HCT116 (cell line): ENCODE measurements around the gene LLGL2. TPM values are rescaled to one million over a fixed set of nuclear protein-coding genes. Genes with fewer than 3 reads are reported as not detected.

Source experiments
- ATAC-seq: fragments of 200-7000 bp; cut with Tn5 transposase; 2 replicates; pipeline ENCODE4 v1.9.1; 2020; ENCODE audit warnings: mild to moderate bottlenecking, moderate library complexity
- BruUV-seq: library from RNA; stranded (reverse); fragments of 400-500 nt; replicated peaks from 2 replicates; lab custom pipeline; 2021; lab: Mats Ljungman, UMichigan
- CTCF ChIA-PET: fragments of 300-600 bp; sonication (Branson Sonifier 250); formaldehyde crosslinking; loops from one replicate; lab custom pipeline; 2021; ENCODE audit warnings: antibody characterized with exemption; lab: Charles Lee
- POLR2A ChIA-PET: fragments of 300-600, 350-600 bp; sonication (Branson Sonifier 250); formaldehyde crosslinking; loops from one replicate; lab custom pipeline; 2021; ENCODE audit warnings: antibody characterized with exemption; lab: Charles Lee
- RAD21 ChIA-PET, 2 experiments: fragments of 300-600 bp; sonication (Branson Sonifier 250); formaldehyde crosslinking; loops; one replicate each; lab custom pipeline; 2023; ENCODE audit warnings: low total read pairs in 2 of 2; ENCODE audit not compliant: uncharacterized antibody in 2 of 2, unreplicated experiment in 2 of 2, low non-redundant PET in 1 of 2; lab: Charles Lee
- DNase-seq: peaks from one replicate; pipeline ENCODE4 v3.0.0-alpha.2; 2010; ENCODE audit warnings: low read depth, low spot score
- H2AFZ ChIP-seq: fragments of 200-600 bp; shearing (Covaris generic), sonication (generic); 2 replicates; pipeline ENCODE4 v1.6.1; 2017; ENCODE audit warnings: low read depth, mixed run types, mixed read lengths, antibody characterized with exemption, low read length; ENCODE audit not compliant: poor library complexity, severe bottlenecking
- H3K27ac ChIP-seq: 2 replicates; pipeline ENCODE4 v1.5.1; 2012; ENCODE audit warnings: low read depth, low read length
- H3K27me3 ChIP-seq: fragments of 200-600 bp; sonication (generic); 2 replicates; pipeline ENCODE4 v1.6.1; 2016; ENCODE audit warnings: mixed run types, low read length, mixed read lengths; ENCODE audit not compliant: insufficient read depth
- H3K36me3 ChIP-seq, 2 experiments: fragments of 200-500 bp in 1 of 2; fragments of 200-600 bp in 1 of 2; sonication (Bioruptor generic) in 1 of 2; sonication (generic) in 1 of 2; 2 replicates each; pipeline versions ENCODE4 v1.5.1 to v1.6.1; 2014 to 2016; ENCODE audit warnings: low read length in 2 of 2, inconsistent platforms in 1 of 2, mixed read lengths in 1 of 2, mixed run types in 1 of 2; ENCODE audit not compliant: insufficient read depth in 2 of 2, control insufficient read depth in 1 of 2
- H3K4me1 ChIP-seq, 2 experiments: fragments of 200-600 bp in 1 of 2; sonication (generic) in 1 of 2; 2 replicates each; pipeline versions ENCODE4 v1.5.1 to v1.6.1; 2012 to 2017; ENCODE audit warnings: low read length in 2 of 2, inconsistent platforms in 1 of 2, mild to moderate bottlenecking in 1 of 2, mixed read lengths in 1 of 2, mixed run types in 1 of 2, moderate library complexity in 1 of 2; ENCODE audit not compliant: insufficient read depth in 2 of 2, control insufficient read depth in 1 of 2
- H3K4me2 ChIP-seq: fragments of 200-600 bp; sonication (generic); 2 replicates; pipeline ENCODE4 v1.6.1; 2017; ENCODE audit warnings: mixed run types, low read length, mixed read lengths
- H3K4me3 ChIP-seq, 2 experiments: fragments of 200-600 bp in 1 of 2; sonication (generic) in 1 of 2; replicated peaks in 1 of 2; 2 replicates each; pipeline ENCODE4 v1.5.1; 2011 to 2016; ENCODE audit warnings: low read length in 2 of 2, control low read depth in 1 of 2, low read depth in 1 of 2, mild to moderate bottlenecking in 1 of 2, mixed read lengths in 1 of 2, mixed run types in 1 of 2
- H3K79me2 ChIP-seq: fragments of 200-600 bp; sonication (generic); 2 replicates; pipeline ENCODE4 v1.6.1; 2017; ENCODE audit warnings: mild to moderate bottlenecking, mixed run types, low read length, moderate library complexity, mixed read lengths; ENCODE audit not compliant: insufficient read depth
- H3K9ac ChIP-seq: fragments of 200-600 bp; sonication (generic); 2 replicates; pipeline ENCODE4 v1.6.1; 2016; ENCODE audit warnings: low read length, mixed read lengths
- H3K9me2 ChIP-seq: fragments of 200-600 bp; sonication (generic), shearing (Covaris generic); 2 replicates; pipeline ENCODE4 v1.6.1; 2017; ENCODE audit warnings: mixed run types, mild to moderate bottlenecking, moderate library complexity; ENCODE audit not compliant: insufficient read depth
- H3K9me3 ChIP-seq, 2 experiments: fragments of 200-500 bp in 1 of 2; fragments of 200-600 bp in 1 of 2; sonication (Bioruptor generic) in 1 of 2; sonication (generic) in 1 of 2; 2 replicates each; pipeline ENCODE4 v1.6.1; 2014 to 2017; ENCODE audit warnings: low read length in 2 of 2, mixed read lengths in 2 of 2, inconsistent platforms in 1 of 2, low read depth in 1 of 2, mild to moderate bottlenecking in 1 of 2, mixed run types in 1 of 2, moderate library complexity in 1 of 2; ENCODE audit not compliant: control insufficient read depth in 1 of 2, insufficient read depth in 1 of 2
- H4K20me1 ChIP-seq: fragments of 200-600 bp; sonication (generic), shearing (Covaris generic); 2 replicates; pipeline ENCODE4 v1.6.1; 2017; ENCODE audit warnings: mixed run types, mild to moderate bottlenecking, moderate library complexity; ENCODE audit not compliant: insufficient read depth
- ATF3 ChIP-seq: IDR thresholded peaks from 2 replicates; pipeline ENCODE4 v1.6.1; 2012
- CBX3 ChIP-seq: IDR thresholded peaks from 2 replicates; pipeline ENCODE4 v1.6.1; 2012; ENCODE audit warnings: low read depth
- CTCF ChIP-seq, 3 experiments: fragments of 200-600 bp in 1 of 3; sonication (generic) in 1 of 3; IDR thresholded peaks in 2 of 3; conservative IDR thresholded peaks in 1 of 3; 2 replicates each; pipeline ENCODE4 v1.5.1; 2012 to 2017; ENCODE audit warnings: low read depth in 2 of 3, low read length in 2 of 3, antibody characterized with exemption in 1 of 3, borderline replicate concordance in 1 of 3, control low read depth in 1 of 3, mild to moderate bottlenecking in 1 of 3, mixed read lengths in 1 of 3, mixed run types in 1 of 3, moderate library complexity in 1 of 3; ENCODE audit not compliant: insufficient read depth in 1 of 3
- EGR1 ChIP-seq: IDR thresholded peaks from 2 replicates; pipeline ENCODE4 v1.6.1; 2012; ENCODE audit warnings: low read depth
- EZH2 ChIP-seq: fragments of 200-600 bp; sonication (generic); IDR thresholded peaks from 2 replicates; pipeline ENCODE4 v1.6.1; 2017; ENCODE audit warnings: antibody characterized with exemption, mixed run types
- EZH2phosphoT487 ChIP-seq: fragments of 200-600 bp; IDR thresholded peaks from 2 replicates; pipeline ENCODE4 v1.6.1; 2018; ENCODE audit warnings: antibody characterized with exemption, borderline replicate concordance
- FOSL1 ChIP-seq: IDR thresholded peaks from 2 replicates; pipeline ENCODE4 v1.6.1; 2012; ENCODE audit warnings: low read depth
- MAX ChIP-seq: IDR thresholded peaks from 2 replicates; pipeline ENCODE4 v1.6.1; 2012
- POLR2A ChIP-seq: IDR thresholded peaks from 2 replicates; pipeline ENCODE4 v1.7.0; 2011; ENCODE audit warnings: borderline replicate concordance; ENCODE audit not compliant: insufficient read depth, insufficient read length; ENCODE audit errors: extremely low read depth
- RAD21 ChIP-seq: IDR thresholded peaks from 2 replicates; pipeline ENCODE4 v1.6.1; 2012; ENCODE audit warnings: low read depth, mild to moderate bottlenecking
- REST ChIP-seq: IDR thresholded peaks from 2 replicates; pipeline ENCODE4 v1.6.1; 2012; ENCODE audit warnings: low read depth
- SRF ChIP-seq: IDR thresholded peaks from 2 replicates; pipeline ENCODE4 v1.6.1; 2012; ENCODE audit warnings: low read depth
- TCF7L2 ChIP-seq: IDR thresholded peaks from 2 replicates; pipeline ENCODE4 v1.7.0; 2011; ENCODE audit warnings: borderline replicate concordance, inconsistent platforms; ENCODE audit not compliant: insufficient read depth, insufficient read length; ENCODE audit errors: extremely low read depth
- ZBTB33 ChIP-seq: IDR thresholded peaks from 2 replicates; pipeline ENCODE4 v1.6.1; 2011; ENCODE audit warnings: mild to moderate bottlenecking, low read length, moderate library complexity; ENCODE audit not compliant: insufficient replicate concordance; ENCODE audit errors: extremely low read depth
- intact Hi-C: fragments of 100-400 bp; cut with micrococcal nuclease; formaldehyde crosslinking; loops from 2 replicates; pipeline ENCODE4 v1.10.0; 2022
- total RNA-seq: library from RNA; stranded (reverse); gene quantifications from one replicate; pipeline ENCODE4 v1.2.1, GENCODE V29; 2021; ENCODE audit not compliant: unreplicated experiment

LLGL2 gene
- total RNA-seq, 1 experiment from 2014 or later, result 209 TPM

GRCh38 chr17:75524970-75525805, at the start of gene LLGL2 (continued):
- TF ChIP-seq EZH2phosphoT487 (no peak), MAX (peak; percentile 82), CBX3 (0 out of 2 replicates have a peak, but pooled peaks have one; percentile 3), RAD21 (peak; percentile 49; the same call in 1 of the 2 replicates), ATF3 (no peak), SRF (no peak; the same call in 1 of the 2 replicates), CTCF (IDR thresholded peaks at IDR 0.05 in 2 of 3, conservative IDR thresholded peaks at IDR 0.05 in 1 of 3; ENCODE audit: borderline replicate concordance in 1 of 3, insufficient read depth in 1 of 3, low read depth in 2 of 3, low read length in 2 of 3) (peak in 2 of 3 experiments; percentile 50 to 60), FOSL1 (no peak), TCF7L2 (peak; percentile 6), POLR2A (peak; percentile 76)
- TF ChIP-seq, all 23 proteins: peak for 10

GRCh38 chr17:75475851-75476250, 49.6 kb upstream of the LLGL2 start:
- Histone ChIP-seq H4K20me1 (no peaks in the 10 kb centered on the region), H3K27me3 (no peaks in the 10 kb centered on the region), H3K4me1 (no peaks in the 10 kb centered on the region), H3K4me3 (no peak overlapping the region), H3K27ac (no peak overlapping the region), H2AFZ (no peak overlapping the region), H3K36me3 (no peaks in the 10 kb centered on the region), H3K9me2 (no peaks in the 10 kb centered on the region), H3K9me3 (no peaks in the 10 kb centered on the region), H3K4me2 (no peak overlapping the region), H3K9ac (no peak overlapping the region), H3K79me2 (no peaks in the 10 kb centered on the region)
- no TSS peak for BruUV-seq
- ATAC-seq (no peak), DNase-seq (no peak)
- intact Hi-C loops, result no loop called here
- ChIA-PET RAD21 (no interaction called here), POLR2A (no interaction called here), CTCF (interaction anchor here (0.6 to 1.4 kb wide), 2 partner anchors 27 to 49 kb away, joined by 3 to 4 read pairs; no protein-coding TSS in a partner anchor)
- no peak for TF ChIP-seq POLR2A
- TF ChIP-seq ZBTB33, result no peak
- TF ChIP-seq EZH2phosphoT487, result no peak
- TF ChIP-seq TCF7L2, result no peak
- no peak for TF ChIP-seq REST
- no peak for TF ChIP-seq EGR1
- no peak for TF ChIP-seq EZH2
- no peak for TF ChIP-seq ATF3
